Measurements from ENCODE around the gene PPP1R13L.

- TF ChIP-seq CTCF (IDR thresholded peaks at IDR 0.05 in 8 of 11, conservative IDR thresholded peaks at IDR 0.05 in 3 of 11) (no peak), POLR2A (IDR thresholded peaks at IDR 0.05) (no peak), POLR2AphosphoS5 (IDR thresholded peaks at IDR 0.05) (no peak)
Measured at GRCh38 chr19:45361608-45362007, 43.3 kb downstream of the PPP1R13L start.

Measured in spleen (tissue), 7 donors.